ENCODE results near the gene CAMK2A. TPM values are rescaled to one million over a fixed set of nuclear protein-coding genes. Genes with fewer than 3 reads are reported as not detected.

CAMK2A gene
- total and polyA plus RNA-seq, 11 donors = 3.2 to 26.0 (median 15.2) TPM

- intact Hi-C loops (cut with DNase I) = no loop called here
- no peak for ATAC-seq
- Histone ChIP-seq H3K27me3 (no peaks in the 10 kb centered on the region), H3K36me3 (no peaks in the 10 kb centered on the region), H3K4me3 (no peak overlapping the region), H3K27ac (no peak overlapping the region), H3K9me3 (no peaks in the 10 kb centered on the region), H3K4me1 (peaks cover 0 to 10% (median 0%) of the 10 kb centered on the region in 12 donors)
- DNase-seq = no peak
- TF ChIP-seq POLR2A (IDR thresholded peaks at IDR 0.05) = no peak
- TF ChIP-seq, protein P1, sequence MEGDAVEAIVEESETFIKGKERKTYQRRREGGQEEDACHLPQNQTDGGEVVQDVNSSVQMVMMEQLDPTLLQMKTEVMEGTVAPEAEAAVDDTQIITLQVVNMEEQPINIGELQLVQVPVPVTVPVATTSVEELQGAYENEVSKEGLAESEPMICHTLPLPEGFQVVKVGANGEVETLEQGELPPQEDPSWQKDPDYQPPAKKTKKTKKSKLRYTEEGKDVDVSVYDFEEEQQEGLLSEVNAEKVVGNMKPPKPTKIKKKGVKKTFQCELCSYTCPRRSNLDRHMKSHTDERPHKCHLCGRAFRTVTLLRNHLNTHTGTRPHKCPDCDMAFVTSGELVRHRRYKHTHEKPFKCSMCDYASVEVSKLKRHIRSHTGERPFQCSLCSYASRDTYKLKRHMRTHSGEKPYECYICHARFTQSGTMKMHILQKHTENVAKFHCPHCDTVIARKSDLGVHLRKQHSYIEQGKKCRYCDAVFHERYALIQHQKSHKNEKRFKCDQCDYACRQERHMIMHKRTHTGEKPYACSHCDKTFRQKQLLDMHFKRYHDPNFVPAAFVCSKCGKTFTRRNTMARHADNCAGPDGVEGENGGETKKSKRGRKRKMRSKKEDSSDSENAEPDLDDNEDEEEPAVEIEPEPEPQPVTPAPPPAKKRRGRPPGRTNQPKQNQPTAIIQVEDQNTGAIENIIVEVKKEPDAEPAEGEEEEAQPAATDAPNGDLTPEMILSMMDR (IDR thresholded peaks at IDR 0.05) = no peak
- 91 to 97% (median 94%) methylated on average over 8 to 10 of the region's 10 CpGs for WGBS, 4 donors
Observed at GRCh38 chr5:150253416-150254208, 36.0 kb downstream of the CAMK2A start.

GRCh38 chr5:150252489-150252888 lies 37.1 kb downstream of the CAMK2A start:
- no peak overlapping the region for H3K27ac ChIP-seq
- TF ChIP-seq POLR2A (IDR thresholded peaks at IDR 0.05) = no peak
- TF ChIP-seq, protein P1 (IDR thresholded peaks at IDR 0.05) = no peak
- no peak overlapping the region for H3K4me3 ChIP-seq
- intact Hi-C loops (cut with DNase I) = no loop called here
- DNase-seq (no peak), ATAC-seq (no peak)
- H3K27me3 ChIP-seq = no peaks in the 10 kb centered on the region
- no peaks in the 10 kb centered on the region for H3K9me3 ChIP-seq
- H3K36me3 ChIP-seq = no peaks in the 10 kb centered on the region
- 80 to 89% (median 86%) methylated on average over 6 of the region's 6 CpGs for WGBS, 4 donors
- H3K4me1 ChIP-seq = peaks cover 0 to 10% (median 0%) of the 10 kb centered on the region in 12 donors

- Histone ChIP-seq H3K4me1 (peaks cover 0 to 15% (median 0%) of the 10 kb centered on the region in 12 donors), H3K4me3 (no peak overlapping the region), H3K27me3 (no peaks in the 10 kb centered on the region), H3K27ac (no peak overlapping the region), H3K9me3 (no peaks in the 10 kb centered on the region), H3K36me3 (no peaks in the 10 kb centered on the region)
- no peak for ATAC-seq
- DNase-seq = peak in 1 of 5 donors; percentile 33
- no peak for TF ChIP-seq POLR2A (IDR thresholded peaks at IDR 0.05)
- TF ChIP-seq, protein P1 (IDR thresholded peaks at IDR 0.05) = no peak
- 90 to 99% (median 91%) methylated on average over 7 of the region's 7 CpGs for WGBS, 4 donors
- intact Hi-C loops (cut with DNase I) = no loop called here
Observed at GRCh38 chr5:150251504-150251903, 38.1 kb downstream of the CAMK2A start.

GRCh38 chr5:150249744-150250143 lies 39.8 kb downstream of the CAMK2A start:
- intact Hi-C loops (cut with DNase I) = loop anchor here in 1 of 10 donors (10.0 kb wide), 1 partner anchor 105 kb away; the partner anchor contains the start of gene TCOF1
- ATAC-seq = no peak

More at GRCh38 chr5:150249744-150250143, 39.8 kb downstream of the CAMK2A start:
- Histone ChIP-seq H3K27ac (no peak overlapping the region), H3K4me3 (no peak overlapping the region), H3K27me3 (no peaks in the 10 kb centered on the region), H3K36me3 (no peaks in the 10 kb centered on the region), H3K4me1 (peaks cover 0 to 28% (median 7%) of the 10 kb centered on the region in 12 donors), H3K9me3 (no peaks in the 10 kb centered on the region)
- 89 to 94% (median 92%) methylated on average over 5 of the region's 5 CpGs for WGBS, 4 donors
- TF ChIP-seq, protein P1 (IDR thresholded peaks at IDR 0.05) = no peak
- no peak for TF ChIP-seq POLR2A (IDR thresholded peaks at IDR 0.05)
- DNase-seq = peak in 1 of 5 donors; percentile 14
